A673 (cell line): Measurements from ENCODE around the gene DNAI1.

ENCODE experiments used
- CTCF ChIP-seq: fragments of 300-800, 200-600 bp; sonication (generic); conservative IDR thresholded peaks from 2 replicates; pipeline ENCODE4 v1.5.1; 2017; ENCODE audit warnings: low read depth, mild to moderate bottlenecking, antibody characterized with exemption, low read length, moderate library complexity, mixed read lengths
- EZH2 ChIP-seq: fragments of 200-600 bp; sonication (generic); IDR thresholded peaks from 2 replicates; pipeline ENCODE4 v1.6.1; 2017; ENCODE audit warnings: borderline replicate concordance, low read depth, mild to moderate bottlenecking, mixed read lengths, antibody characterized with exemption, low read length; ENCODE audit not compliant: poor library complexity, severe bottlenecking

GRCh38 chr9:34417734-34418133, 40.9 kb upstream of the DNAI1 start:
- TF ChIP-seq EZH2: no peak
- no peak for TF ChIP-seq CTCF
